NT2/D1 (cell line): ENCODE results near the gene GJA1.

Source experiments
- SUZ12 ChIP-seq: IDR thresholded peaks from 2 replicates; pipeline ENCODE4 v1.6.1; 2011; ENCODE audit not compliant: insufficient read length, insufficient read depth; ENCODE audit errors: extremely low read depth
- YY1 ChIP-seq: IDR thresholded peaks from 2 replicates; pipeline ENCODE4 v1.6.1; 2011; ENCODE audit not compliant: insufficient read length, insufficient read depth

DNA sequence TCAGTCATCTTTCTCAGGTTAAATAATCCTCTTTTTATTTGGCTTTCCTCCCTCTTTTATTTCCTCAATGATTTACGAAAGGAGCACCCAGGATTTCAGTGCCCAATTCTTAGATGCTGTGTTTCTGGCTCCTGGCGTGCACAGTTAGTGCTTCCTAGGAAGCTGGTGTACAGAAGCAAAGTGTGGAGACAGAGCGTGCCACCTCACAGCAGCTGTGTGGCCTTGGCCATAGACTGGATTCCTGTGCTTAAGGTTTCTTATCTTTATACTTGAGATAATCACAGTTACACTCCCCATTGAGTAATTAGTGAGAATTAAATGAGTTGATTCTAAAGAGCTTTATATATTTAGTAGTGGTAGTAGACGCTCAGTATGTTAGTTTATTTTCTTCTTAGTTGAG lies 39.7 kb upstream of the GJA1 start:
- TF ChIP-seq YY1: no peak
- TF ChIP-seq SUZ12: no peak
